Measurements from ENCODE around the gene CHGA. TPM values are rescaled to one million over a fixed set of nuclear protein-coding genes. Genes with fewer than 3 reads are reported as not detected.

CHGA gene
- polyA plus RNA-seq, 1 donor from 2014 or later = 131 TPM

DNA sequence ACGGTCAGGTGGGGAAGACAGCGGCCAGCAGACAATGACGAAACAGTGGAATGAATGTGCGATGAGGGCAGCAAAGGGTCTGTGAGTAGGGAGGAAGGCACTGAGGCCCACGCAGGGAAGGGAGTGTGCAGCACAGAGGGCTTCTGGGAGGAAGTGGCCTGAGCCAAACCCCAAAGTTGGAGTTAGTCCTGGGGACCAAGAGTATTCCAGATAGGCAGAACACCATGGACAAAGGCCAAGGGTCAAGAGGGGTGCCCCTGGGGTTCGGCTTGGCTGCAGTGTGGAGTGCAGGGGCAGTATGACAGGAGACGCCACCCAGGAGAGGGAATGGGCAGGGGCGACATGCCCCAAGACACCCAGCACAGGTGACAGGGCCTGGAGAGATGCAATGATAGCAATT is 58.8 kb downstream of the CHGA start:
- no peak overlapping the region for H2AFZ ChIP-seq (ENCODE audit: low read depth, low read length)
- no peak overlapping the region for H3K4me3 ChIP-seq (ENCODE audit: low read length)
- H3K9ac ChIP-seq (ENCODE audit: low read length) = no peak overlapping the region
- no peaks in the 10 kb centered on the region for H3F3A ChIP-seq (ENCODE audit: insufficient read depth, low read length, poor library complexity, severe bottlenecking)
- H3K27ac ChIP-seq (ENCODE audit: low read length) = no peak overlapping the region
- no peaks in the 10 kb centered on the region for H4K20me1 ChIP-seq (ENCODE audit: insufficient read depth)
- no peaks in the 10 kb centered on the region for H3K9me2 ChIP-seq (ENCODE audit: insufficient read depth, low read length)
- no peaks in the 10 kb centered on the region for H3K79me2 ChIP-seq (replicated peaks; ENCODE audit: insufficient read depth, low read length)
- H3K4me2 ChIP-seq (ENCODE audit: low read length) = no peak overlapping the region
- peaks cover 7% of the 10 kb centered on the region for H3K9me3 ChIP-seq (ENCODE audit: low read length)
- H3K27me3 ChIP-seq (ENCODE audit: insufficient read depth, low read depth, low read length) = no peaks in the 10 kb centered on the region
- TF ChIP-seq SMC3 (conservative IDR thresholded peaks at IDR 0.05; ENCODE audit: poor library complexity) (no peak), TAF1 (IDR thresholded peaks at IDR 0.05; ENCODE audit: low read depth) (no peak), MXI1 (conservative IDR thresholded peaks at IDR 0.05; ENCODE audit: poor library complexity, severe bottlenecking) (no peak), EP300 (conservative IDR thresholded peaks at IDR 0.05; ENCODE audit: poor library complexity, severe bottlenecking) (no peak), POLR2AphosphoS5 (IDR thresholded peaks at IDR 0.05) (no peak), RAD21 (conservative IDR thresholded peaks at IDR 0.05) (no peak), EZH2 (IDR thresholded peaks at IDR 0.05; ENCODE audit: borderline replicate concordance, insufficient read depth, low read length, poor library complexity, severe bottlenecking) (no peak)
- TF ChIP-seq, protein P1, sequence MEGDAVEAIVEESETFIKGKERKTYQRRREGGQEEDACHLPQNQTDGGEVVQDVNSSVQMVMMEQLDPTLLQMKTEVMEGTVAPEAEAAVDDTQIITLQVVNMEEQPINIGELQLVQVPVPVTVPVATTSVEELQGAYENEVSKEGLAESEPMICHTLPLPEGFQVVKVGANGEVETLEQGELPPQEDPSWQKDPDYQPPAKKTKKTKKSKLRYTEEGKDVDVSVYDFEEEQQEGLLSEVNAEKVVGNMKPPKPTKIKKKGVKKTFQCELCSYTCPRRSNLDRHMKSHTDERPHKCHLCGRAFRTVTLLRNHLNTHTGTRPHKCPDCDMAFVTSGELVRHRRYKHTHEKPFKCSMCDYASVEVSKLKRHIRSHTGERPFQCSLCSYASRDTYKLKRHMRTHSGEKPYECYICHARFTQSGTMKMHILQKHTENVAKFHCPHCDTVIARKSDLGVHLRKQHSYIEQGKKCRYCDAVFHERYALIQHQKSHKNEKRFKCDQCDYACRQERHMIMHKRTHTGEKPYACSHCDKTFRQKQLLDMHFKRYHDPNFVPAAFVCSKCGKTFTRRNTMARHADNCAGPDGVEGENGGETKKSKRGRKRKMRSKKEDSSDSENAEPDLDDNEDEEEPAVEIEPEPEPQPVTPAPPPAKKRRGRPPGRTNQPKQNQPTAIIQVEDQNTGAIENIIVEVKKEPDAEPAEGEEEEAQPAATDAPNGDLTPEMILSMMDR (IDR thresholded peaks at IDR 0.05; ENCODE audit: poor library complexity, severe bottlenecking) = no peak
- TF ChIP-seq, protein P2, sequence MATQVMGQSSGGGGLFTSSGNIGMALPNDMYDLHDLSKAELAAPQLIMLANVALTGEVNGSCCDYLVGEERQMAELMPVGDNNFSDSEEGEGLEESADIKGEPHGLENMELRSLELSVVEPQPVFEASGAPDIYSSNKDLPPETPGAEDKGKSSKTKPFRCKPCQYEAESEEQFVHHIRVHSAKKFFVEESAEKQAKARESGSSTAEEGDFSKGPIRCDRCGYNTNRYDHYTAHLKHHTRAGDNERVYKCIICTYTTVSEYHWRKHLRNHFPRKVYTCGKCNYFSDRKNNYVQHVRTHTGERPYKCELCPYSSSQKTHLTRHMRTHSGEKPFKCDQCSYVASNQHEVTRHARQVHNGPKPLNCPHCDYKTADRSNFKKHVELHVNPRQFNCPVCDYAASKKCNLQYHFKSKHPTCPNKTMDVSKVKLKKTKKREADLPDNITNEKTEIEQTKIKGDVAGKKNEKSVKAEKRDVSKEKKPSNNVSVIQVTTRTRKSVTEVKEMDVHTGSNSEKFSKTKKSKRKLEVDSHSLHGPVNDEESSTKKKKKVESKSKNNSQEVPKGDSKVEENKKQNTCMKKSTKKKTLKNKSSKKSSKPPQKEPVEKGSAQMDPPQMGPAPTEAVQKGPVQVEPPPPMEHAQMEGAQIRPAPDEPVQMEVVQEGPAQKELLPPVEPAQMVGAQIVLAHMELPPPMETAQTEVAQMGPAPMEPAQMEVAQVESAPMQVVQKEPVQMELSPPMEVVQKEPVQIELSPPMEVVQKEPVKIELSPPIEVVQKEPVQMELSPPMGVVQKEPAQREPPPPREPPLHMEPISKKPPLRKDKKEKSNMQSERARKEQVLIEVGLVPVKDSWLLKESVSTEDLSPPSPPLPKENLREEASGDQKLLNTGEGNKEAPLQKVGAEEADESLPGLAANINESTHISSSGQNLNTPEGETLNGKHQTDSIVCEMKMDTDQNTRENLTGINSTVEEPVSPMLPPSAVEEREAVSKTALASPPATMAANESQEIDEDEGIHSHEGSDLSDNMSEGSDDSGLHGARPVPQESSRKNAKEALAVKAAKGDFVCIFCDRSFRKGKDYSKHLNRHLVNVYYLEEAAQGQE (IDR thresholded peaks at IDR 0.05; ENCODE audit: borderline replicate concordance) = no peak
- H3K36me3 ChIP-seq (ENCODE audit: insufficient read depth, low read length) = peaks cover 6% of the 10 kb centered on the region

DNA sequence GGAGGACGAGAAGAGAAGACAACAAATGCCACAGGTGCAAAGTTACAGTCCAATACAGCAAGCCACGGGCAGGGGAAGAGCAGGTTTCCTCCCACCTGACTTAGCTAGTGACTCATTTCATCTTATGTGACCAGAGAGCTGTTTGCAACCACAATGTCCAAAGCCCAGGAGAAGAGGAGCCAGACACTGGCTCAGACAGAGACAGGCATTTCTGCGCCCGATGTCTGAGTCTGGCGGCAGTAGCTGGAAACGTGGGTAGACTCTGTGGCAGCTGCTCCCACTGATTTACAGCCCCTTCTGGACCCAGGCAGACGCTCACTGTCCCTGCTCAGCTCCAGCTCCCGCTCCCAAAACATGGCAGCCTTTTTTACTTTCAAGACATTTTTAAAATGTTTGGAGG is 60.0 kb downstream of the CHGA start:
- TF ChIP-seq POLR2AphosphoS5 (IDR thresholded peaks at IDR 0.05) (no peak), MXI1 (conservative IDR thresholded peaks at IDR 0.05; ENCODE audit: poor library complexity, severe bottlenecking) (no peak), EP300 (conservative IDR thresholded peaks at IDR 0.05; ENCODE audit: poor library complexity, severe bottlenecking) (no peak), RAD21 (conservative IDR thresholded peaks at IDR 0.05) (no peak), SMC3 (conservative IDR thresholded peaks at IDR 0.05; ENCODE audit: poor library complexity) (no peak), EZH2 (IDR thresholded peaks at IDR 0.05; ENCODE audit: borderline replicate concordance, insufficient read depth, low read length, poor library complexity, severe bottlenecking) (no peak), TAF1 (IDR thresholded peaks at IDR 0.05; ENCODE audit: low read depth) (no peak)
- TF ChIP-seq, protein P1 (IDR thresholded peaks at IDR 0.05; ENCODE audit: poor library complexity, severe bottlenecking) = no peak
- TF ChIP-seq, protein P2 (IDR thresholded peaks at IDR 0.05; ENCODE audit: borderline replicate concordance) = no peak
- Histone ChIP-seq H3K9ac (ENCODE audit: low read length) (no peak overlapping the region), H3K27me3 (ENCODE audit: insufficient read depth, low read depth, low read length) (no peaks in the 10 kb centered on the region)

More for the DNA sequence above, 60.0 kb downstream of the CHGA start:
- no peaks in the 10 kb centered on the region for H3K79me2 ChIP-seq (replicated peaks; ENCODE audit: insufficient read depth, low read length)
- H2AFZ ChIP-seq (ENCODE audit: low read depth, low read length) = no peak overlapping the region
- H3K4me2 ChIP-seq (ENCODE audit: low read length) = no peak overlapping the region
- H3K36me3 ChIP-seq (ENCODE audit: insufficient read depth, low read length) = no peaks in the 10 kb centered on the region
- no peaks in the 10 kb centered on the region for H3F3A ChIP-seq (ENCODE audit: insufficient read depth, low read length, poor library complexity, severe bottlenecking)
- no peaks in the 10 kb centered on the region for H4K20me1 ChIP-seq (ENCODE audit: insufficient read depth)
- no peak overlapping the region for H3K4me3 ChIP-seq (ENCODE audit: low read length)
- H3K9me2 ChIP-seq (ENCODE audit: insufficient read depth, low read length) = no peaks in the 10 kb centered on the region
- no peak overlapping the region for H3K27ac ChIP-seq (ENCODE audit: low read length)
- peaks cover 7% of the 10 kb centered on the region for H3K9me3 ChIP-seq (ENCODE audit: low read length)

Measured in neural cell (in vitro differentiated cells).